Activated CD8-positive, alpha-beta memory T cell treated with anti-CD3 and anti-CD28 coated beads, Interleukin-2, amount 10 ng/mL, durations not matched to agents 7 days and 5 days (primary cell): Measurements from ENCODE around the gene KLF6. TPM values are rescaled to one million over a fixed set of nuclear protein-coding genes. Genes with fewer than 3 reads are reported as not detected.

ENCODE experiments used
- ATAC-seq: fragments of 150-1000 bp; cut with Tn5 transposase; one replicate; pipeline ENCODE4 v1.10.0; 2021; ENCODE audit warnings: moderate library complexity
- CTCF ChIA-PET: fragments of 350-600 bp; sonication (Branson Sonifier 250); formaldehyde crosslinking; loops from one replicate; lab custom pipeline; 2021; ENCODE audit warnings: antibody characterized with exemption; lab: Charles Lee
- DNase-seq: peaks from one replicate; pipeline ENCODE4 v3.0.0-alpha.2; 2020
- H3K27ac Mint-ChIP-seq: one replicate; pipeline ENCODE4 v1.8.0; 2021; ENCODE audit warnings: mild to moderate bottlenecking, mixed read lengths
- H3K27me3 Mint-ChIP-seq: one replicate; pipeline ENCODE4 v1.8.0; 2021; ENCODE audit warnings: mixed read lengths
- H3K36me3 Mint-ChIP-seq: one replicate; pipeline ENCODE4 v1.8.0; 2021; ENCODE audit warnings: mild to moderate bottlenecking, mixed read lengths
- H3K4me1 Mint-ChIP-seq: one replicate; pipeline ENCODE4 v1.8.0; 2021; ENCODE audit warnings: mixed read lengths
- H3K4me3 Mint-ChIP-seq: one replicate; pipeline ENCODE4 v1.8.0; 2021; ENCODE audit warnings: mild to moderate bottlenecking, moderate library complexity, mixed read lengths
- H3K9me3 Mint-ChIP-seq: one replicate; pipeline ENCODE4 v1.8.0; 2022; ENCODE audit warnings: low read depth, mixed read lengths
- total RNA-seq, 2 experiments: library from RNA; stranded (reverse); gene quantifications; one replicate each; pipeline ENCODE4 v1.2.3, GENCODE V29; 2021

KLF6 gene
- total RNA-seq, result 100 to 1,000 TPM; 149 to 208 TPM

GRCh38 chr10:3784510-3785250 is at the start of gene KLF6:
KLF6 (minus strand) TSS chr10:3785209; CDS start chr10:3785014, 195 bp downstream.
- Mint-ChIP-seq H3K36me3 (peaks cover 55% of the 10 kb centered on the region), H3K4me3 (peak within 1 kb of the TSS; percentile 93), H3K9me3 (peaks cover 1% of the 10 kb centered on the region), H3K27me3 (no peaks in the 10 kb centered on the region), H3K27ac (peak within 1 kb of the TSS; percentile 99), H3K4me1 (peaks cover 30% of the 10 kb centered on the region)
- ATAC-seq, result peak; percentile 4
- CTCF ChIA-PET, result interaction anchor here (0.8 to 5.1 kb wide), 17 partner anchors 10 to 983 kb away, joined by 3 to 57 read pairs (median 4); no protein-coding TSS in a partner anchor
- DNase-seq, result no peak

DNA sequence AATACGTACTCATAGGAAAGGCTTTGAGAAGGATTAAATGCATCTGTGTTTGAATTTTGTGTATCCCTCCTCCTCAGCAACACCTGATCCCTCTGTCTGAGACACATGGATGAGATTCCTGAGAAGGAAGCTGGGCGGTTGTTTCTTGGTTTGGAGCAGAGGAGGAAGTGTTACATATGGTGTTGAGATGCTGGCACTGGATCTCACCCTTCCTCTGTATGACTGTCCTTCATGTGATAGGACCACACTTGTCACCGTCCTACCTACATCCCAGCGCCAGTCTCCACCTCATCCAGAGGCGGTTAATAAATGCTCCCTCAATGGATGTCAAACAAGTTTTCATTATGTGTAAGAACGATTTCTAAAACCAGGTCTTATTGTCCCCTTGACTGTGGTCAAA is 49.4 kb upstream of the KLF6 start:
- H3K4me1 Mint-ChIP-seq, result peaks cover 53% of the 10 kb centered on the region

GRCh38 chr10:3833046-3833445 is 48.0 kb upstream of the KLF6 start:
- Mint-ChIP-seq H3K36me3 (peaks cover 7% of the 10 kb centered on the region), H3K9me3 (no peaks in the 10 kb centered on the region), H3K27ac (no peak overlapping the region), H3K4me1 (peaks cover 67% of the 10 kb centered on the region), H3K27me3 (no peaks in the 10 kb centered on the region), H3K4me3 (no peak overlapping the region)
- ATAC-seq, result no peak
- DNase-seq, result no peak
- CTCF ChIA-PET, result interaction anchor here (1.3 to 2.0 kb wide), 2 partner anchors 33 to 51 kb away, joined by 3 to 4 read pairs; no protein-coding TSS in a partner anchor

More for the DNA sequence above, 49.4 kb upstream of the KLF6 start:
- CTCF ChIA-PET, result interaction anchor here (1.0 to 2.2 kb wide), 4 partner anchors 18 to 53 kb away, joined by 3 to 6 read pairs (median 4); no protein-coding TSS in a partner anchor
- no peak for ATAC-seq
- H3K4me3 Mint-ChIP-seq, result no peak overlapping the region
- H3K27ac Mint-ChIP-seq, result no peak overlapping the region
- peaks cover 7% of the 10 kb centered on the region for H3K36me3 Mint-ChIP-seq
- no peaks in the 10 kb centered on the region for H3K9me3 Mint-ChIP-seq
- H3K27me3 Mint-ChIP-seq, result no peaks in the 10 kb centered on the region
- DNase-seq, result no peak

DNA sequence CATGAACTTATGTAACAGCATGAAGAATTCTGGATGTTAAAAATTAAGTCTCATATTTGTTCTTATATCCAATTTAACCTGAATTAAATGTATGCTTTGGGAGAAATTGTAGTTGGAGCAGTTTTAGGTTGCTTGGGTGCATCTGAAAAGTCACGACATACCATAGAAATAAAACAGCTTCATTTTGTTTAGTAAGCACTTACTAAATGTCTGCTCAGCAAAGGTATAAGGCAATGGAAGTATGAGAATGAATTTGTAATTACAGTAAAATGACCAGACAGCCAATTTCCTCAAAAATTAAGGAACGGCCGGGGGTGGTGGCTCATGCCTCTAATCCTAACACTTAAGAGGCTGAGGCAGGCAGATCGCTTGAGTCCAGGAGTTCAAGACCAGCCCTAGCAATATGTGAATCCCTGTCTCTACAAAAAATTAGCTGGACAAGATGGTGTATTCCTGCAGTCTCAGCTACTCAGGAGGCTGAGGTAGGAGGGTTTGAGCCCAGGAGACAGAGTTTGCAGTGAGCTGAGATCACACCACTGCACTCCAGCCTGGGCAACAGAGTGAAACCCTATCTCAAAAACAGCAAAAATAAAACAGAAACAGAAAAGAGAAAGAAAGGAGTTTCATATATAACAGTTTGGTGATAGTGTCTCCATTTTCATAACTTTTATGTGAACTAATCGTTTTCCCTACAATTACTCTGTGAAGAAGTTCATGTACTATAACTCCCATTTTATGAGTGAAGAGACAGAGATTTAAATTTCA is 47.2 kb upstream of the KLF6 start:
- CTCF ChIA-PET, result no interaction called here
- H3K9me3 Mint-ChIP-seq, result no peaks in the 10 kb centered on the region
- no peak overlapping the region for H3K4me3 Mint-ChIP-seq
- no peak for ATAC-seq
- H3K27me3 Mint-ChIP-seq, result no peaks in the 10 kb centered on the region
- peaks cover 7% of the 10 kb centered on the region for H3K36me3 Mint-ChIP-seq
- no peak for DNase-seq
- H3K4me1 Mint-ChIP-seq, result peaks cover 65% of the 10 kb centered on the region
- no peak overlapping the region for H3K27ac Mint-ChIP-seq

DNA sequence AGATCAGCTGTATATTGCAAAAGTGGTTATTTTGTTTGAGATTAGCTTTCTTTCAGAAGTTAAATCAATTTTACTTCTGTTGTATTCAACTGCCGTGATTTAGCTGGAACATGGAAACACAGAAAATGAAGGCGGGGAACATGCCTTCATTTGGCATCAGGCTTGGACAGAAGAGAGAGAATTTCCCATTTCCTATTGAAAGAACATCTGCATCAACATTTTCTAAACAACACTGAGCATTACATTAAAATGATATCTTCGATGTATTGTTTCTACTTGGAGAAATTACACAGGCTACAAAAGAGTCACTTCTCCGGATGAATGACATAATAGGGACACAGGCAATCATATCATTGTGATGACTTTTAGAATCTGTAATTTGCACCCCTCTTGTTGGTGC is 46.6 kb upstream of the KLF6 start:
- Mint-ChIP-seq H3K4me1 (peaks cover 59% of the 10 kb centered on the region), H3K9me3 (no peaks in the 10 kb centered on the region), H3K27ac (no peak overlapping the region), H3K4me3 (no peak overlapping the region), H3K36me3 (peaks cover 7% of the 10 kb centered on the region), H3K27me3 (no peaks in the 10 kb centered on the region)
- ATAC-seq (no peak), DNase-seq (no peak)
- CTCF ChIA-PET, result interaction anchor here (1.3 kb wide), 1 partner anchor 46 kb away, joined by 3 read pairs; the partner anchor contains the start of gene KLF6

- Mint-ChIP-seq H3K36me3 (peaks cover 7% of the 10 kb centered on the region), H3K27ac (no peak overlapping the region), H3K9me3 (no peaks in the 10 kb centered on the region), H3K27me3 (no peaks in the 10 kb centered on the region), H3K4me1 (peaks cover 53% of the 10 kb centered on the region), H3K4me3 (no peak overlapping the region)
- ATAC-seq (no peak), DNase-seq (no peak)
- CTCF ChIA-PET, result interaction anchor here (1.3 to 2.7 kb wide), 2 partner anchors 46 to 49 kb away, joined by 3 to 7 read pairs; partner anchors contain the start of gene KLF6
These were observed 45.9 kb upstream of the KLF6 start for GRCh38 chr10:3830946-3831345.

GRCh38 chr10:3829156-3830050 is 44.4 kb upstream of the KLF6 start:
- Mint-ChIP-seq H3K4me3 (peak overlapping the region; percentile 63), H3K4me1 (peaks cover 43% of the 10 kb centered on the region), H3K36me3 (peaks cover 6% of the 10 kb centered on the region), H3K27me3 (no peaks in the 10 kb centered on the region), H3K27ac (peak overlapping the region; percentile 91), H3K9me3 (no peaks in the 10 kb centered on the region)
- DNase-seq (no peak), ATAC-seq (no peak)
- CTCF ChIA-PET, result interaction anchor here (0.7 to 2.7 kb wide), 7 partner anchors 10 to 104 kb away, joined by 3 to 7 read pairs (median 3); no protein-coding TSS in a partner anchor

- Mint-ChIP-seq H3K9me3 (no peaks in the 10 kb centered on the region), H3K27me3 (no peaks in the 10 kb centered on the region), H3K4me3 (peak overlapping the region; percentile 63), H3K36me3 (peaks cover 4% of the 10 kb centered on the region), H3K4me1 (peaks cover 43% of the 10 kb centered on the region), H3K27ac (peak overlapping the region; percentile 91)
- no peak for DNase-seq
- CTCF ChIA-PET, result interaction anchor here (0.7 to 2.7 kb wide), 7 partner anchors 9 to 105 kb away, joined by 3 to 7 read pairs (median 3); no protein-coding TSS in a partner anchor
- ATAC-seq, result peak; percentile 72
These were observed 43.6 kb upstream of the KLF6 start for GRCh38 chr10:3828404-3829155.

DNA sequence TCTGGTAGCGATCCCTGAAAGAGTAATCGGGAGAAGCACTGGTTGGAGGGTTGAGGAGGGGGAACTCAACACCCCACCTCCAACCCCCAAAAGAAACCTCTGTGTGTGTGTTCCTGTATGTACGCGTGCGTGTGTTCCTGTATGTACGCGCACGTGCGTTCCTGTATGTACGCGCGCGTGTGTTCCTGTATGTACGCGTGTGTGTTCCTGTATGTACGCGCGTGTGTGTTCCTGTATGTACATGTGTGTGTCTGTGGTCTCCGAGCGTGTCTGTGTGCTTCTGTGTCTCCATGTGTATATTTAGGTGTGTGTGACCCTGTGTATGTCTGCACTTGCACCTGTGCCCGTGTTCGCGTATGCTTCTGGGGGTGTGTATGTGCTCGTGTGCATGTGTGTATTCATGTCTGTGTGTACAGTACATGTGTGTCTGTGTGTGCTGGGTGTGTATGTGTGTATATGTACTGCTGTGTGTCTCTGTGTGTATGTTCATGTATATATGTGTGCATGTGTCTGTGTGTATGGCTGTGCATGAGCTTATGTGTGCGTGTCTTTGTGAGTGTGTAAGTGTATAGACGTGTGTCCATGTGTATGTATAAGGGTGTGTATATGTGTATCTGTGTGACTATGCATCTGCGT is 42.9 kb upstream of the KLF6 start:
- Mint-ChIP-seq H3K36me3 (peaks cover 3% of the 10 kb centered on the region), H3K4me3 (peak overlapping the region; percentile 63), H3K27me3 (no peaks in the 10 kb centered on the region), H3K4me1 (peaks cover 39% of the 10 kb centered on the region), H3K27ac (peak overlapping the region; percentile 91), H3K9me3 (no peaks in the 10 kb centered on the region)
- ATAC-seq (no peak), DNase-seq (no peak)
- CTCF ChIA-PET, result interaction anchor here (1.1 to 1.7 kb wide), 3 partner anchors 9 to 74 kb away, joined by 3 to 7 read pairs (median 3); no protein-coding TSS in a partner anchor

GRCh38 chr10:3827266-3827665 is 42.3 kb upstream of the KLF6 start:
- no peak overlapping the region for H3K27ac Mint-ChIP-seq

GRCh38 chr10:3825862-3826351 is 40.9 kb upstream of the KLF6 start:
- no peak overlapping the region for H3K27ac Mint-ChIP-seq
- peaks cover 1% of the 10 kb centered on the region for H3K36me3 Mint-ChIP-seq
- ATAC-seq (no peak), DNase-seq (no peak)
- CTCF ChIA-PET, result no interaction called here
- H3K4me3 Mint-ChIP-seq, result no peak overlapping the region
- H3K9me3 Mint-ChIP-seq, result no peaks in the 10 kb centered on the region
- H3K4me1 Mint-ChIP-seq, result peaks cover 27% of the 10 kb centered on the region
- no peaks in the 10 kb centered on the region for H3K27me3 Mint-ChIP-seq

More at GRCh38 chr10:3827266-3827665, 42.3 kb upstream of the KLF6 start:
- peaks cover 33% of the 10 kb centered on the region for H3K4me1 Mint-ChIP-seq
- H3K27me3 Mint-ChIP-seq, result no peaks in the 10 kb centered on the region
- CTCF ChIA-PET, result no interaction called here
- H3K4me3 Mint-ChIP-seq, result no peak overlapping the region
- DNase-seq, result no peak
- no peaks in the 10 kb centered on the region for H3K9me3 Mint-ChIP-seq
- ATAC-seq, result no peak
- H3K36me3 Mint-ChIP-seq, result peaks cover 1% of the 10 kb centered on the region
